ENCODE data around the gene TULP4. TPM values are rescaled to one million over a fixed set of nuclear protein-coding genes. Genes with fewer than 3 reads are reported as not detected.

TULP4 gene
- total and polyA plus RNA-seq, 2 of the 8 experiments (the other 6 are each of a cell fraction or from before 2014, with no cell fraction given), result 7.7 to 51.6 TPM

DNA sequence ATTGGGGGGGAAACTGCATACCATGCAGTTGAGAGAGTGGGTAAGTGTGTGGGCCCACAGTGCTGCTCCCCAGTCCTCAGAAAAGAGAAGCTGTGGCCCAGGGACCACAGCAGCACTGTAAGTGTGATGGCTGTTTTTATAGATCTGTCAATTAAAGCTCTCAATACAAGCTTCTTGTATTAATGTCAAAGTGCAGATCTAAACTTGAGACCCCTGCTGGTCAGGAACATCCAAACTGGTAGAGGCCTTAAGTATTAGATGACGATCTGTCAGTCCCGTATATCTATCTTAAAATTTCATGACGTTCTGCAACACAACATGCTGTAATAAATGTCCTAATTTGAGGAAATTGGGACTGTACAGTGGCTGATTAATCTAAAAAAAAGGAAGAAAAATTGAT, 74.8 kb downstream of the TULP4 start:
- no peak overlapping the region for H4K8ac ChIP-seq (ENCODE audit: extremely low read depth, insufficient read depth, low read length)
- no peak overlapping the region for H3K23ac ChIP-seq (ENCODE audit: insufficient read length)
- H3K23me2 ChIP-seq (ENCODE audit: low read depth, low read length), result no peaks in the 10 kb centered on the region
- H2AK5ac ChIP-seq (ENCODE audit: low read depth, low read length), result no peak overlapping the region
- H3K9me3 ChIP-seq (ENCODE audit: insufficient read depth in 2 of 2, low read depth in 1 of 2, low read length in 1 of 2), result peaks cover 7% of the 10 kb centered on the region in 2 experiments
- no peak overlapping the region for H2BK5ac ChIP-seq (ENCODE audit: low read depth, low read length)
- H2BK20ac ChIP-seq (ENCODE audit: low read length), result no peak overlapping the region
- no peaks in the 10 kb centered on the region for H3K4me1 ChIP-seq (replicated peaks in 1 of 4; ENCODE audit: control insufficient read depth in 3 of 4, insufficient read depth in 4 of 4, low read length in 3 of 4)
- H2BK120ac ChIP-seq (replicated peaks; ENCODE audit: low read depth, low read length), result no peak overlapping the region
- no peak overlapping the region for H3K18ac ChIP-seq (ENCODE audit: extremely low read depth, low read length)
- H3K79me2 ChIP-seq (ENCODE audit: control insufficient read depth in 1 of 2, insufficient read depth in 2 of 2, low read length in 2 of 2), result no peaks in the 10 kb centered on the region; a peak in 1 of 4 replicates
- no peak overlapping the region for H2BK15ac ChIP-seq (ENCODE audit: low read length)
- no peak overlapping the region for H2BK12ac ChIP-seq (ENCODE audit: low read depth, low read length)
- no peak for FAIRE-seq
- H2AFZ ChIP-seq (ENCODE audit: low read length), result no peak overlapping the region
- no peak overlapping the region for H3K4ac ChIP-seq (replicated peaks; ENCODE audit: insufficient read length, low read depth, low read length)
- no peak overlapping the region for H3K4me2 ChIP-seq (ENCODE audit: insufficient read depth in 1 of 2, low read depth in 2 of 2, low read length in 2 of 2)
- POLR2A ChIA-PET (ENCODE audit: partially characterized antibody), result no interaction called here
- CTCF ChIA-PET (ENCODE audit: partially characterized antibody), result interaction anchor here (0.6 to 2.9 kb wide), 9 partner anchors 9 to 172 kb away, joined by 3 to 9 read pairs (median 3); no protein-coding TSS in a partner anchor
- no peaks in the 10 kb centered on the region for H3K79me1 ChIP-seq (ENCODE audit: low read depth, low read length)
- no peak overlapping the region for H3K14ac ChIP-seq (ENCODE audit: insufficient read length)
- H3K36me3 ChIP-seq (ENCODE audit: control insufficient read depth in 2 of 4, insufficient read depth in 4 of 4, low read length in 3 of 4), result no peaks in the 10 kb centered on the region; a peak in 1 of 8 replicates
- H4K20me1 ChIP-seq (replicated peaks in 1 of 2; ENCODE audit: control insufficient read depth in 1 of 2, insufficient read depth in 2 of 2, low read length in 2 of 2), result peaks cover 0 to 1% of the 10 kb centered on the region in 2 experiments
- 91% methylated on average over 3 of the region's 3 CpGs; no CpG with 5 or more reads in 1 of the 2 experiments for WGBS, 2 experiments (ENCODE audit: extremely low coverage in 1 of 2, insufficient coverage in 1 of 2, insufficient read length in 1 of 2, insufficient replicate concordance in 2 of 2, low coverage in 1 of 2, low lambda C conversion rate in 2 of 2, missing lambda C conversion rate in 1 of 2)
- H3K56ac ChIP-seq (replicated peaks; ENCODE audit: insufficient read length, low read depth, low read length), result no peak overlapping the region
- no peak overlapping the region for H4K91ac ChIP-seq (replicated peaks; ENCODE audit: insufficient read length, low read length)
- no peak for DNase-seq (ENCODE audit: low read depth in 1 of 2, low spot score in 2 of 2)
- no peak overlapping the region for H4K5ac ChIP-seq (ENCODE audit: insufficient read length, low read depth, low read length)
- no peaks in the 10 kb centered on the region for H3K27me3 ChIP-seq (replicated peaks in 1 of 4; ENCODE audit: control insufficient read depth in 3 of 4, extremely low read depth in 1 of 4, insufficient read depth in 3 of 4, low read length in 3 of 4)
- no peak overlapping the region for H3K9ac ChIP-seq (replicated peaks in 1 of 4; ENCODE audit: extremely low read depth in 1 of 4, low read depth in 3 of 4, low read length in 3 of 4)
- H3K4me3 ChIP-seq (ENCODE audit: extremely low read depth in 1 of 4, insufficient read depth in 2 of 4, low read depth in 3 of 4, low read length in 4 of 4), result no peak overlapping the region
- H3K27ac ChIP-seq (ENCODE audit: low read depth, low read length), result no peak overlapping the region
